K562 (cell line): ENCODE results near the gene ELMO1. TPM values are rescaled to one million over a fixed set of nuclear protein-coding genes. Genes with fewer than 3 reads are reported as not detected.

Experiments used
- ATAC-seq: fragments of 200-7000 bp; cut with Tn5 transposase; 3 replicates; pipeline ENCODE4 v1.9.1; 2020; ENCODE audit warnings: moderate library complexity
- BruUV-seq: library from RNA; stranded (reverse); fragments of 400-500 nt; replicated peaks from 2 replicates; lab custom pipeline; 2021; lab: Mats Ljungman, UMichigan
- CTCF ChIA-PET: fragments of 300-600 bp; formaldehyde crosslinking; extraction: SDS; loops from one replicate; lab custom pipeline; 2021; ENCODE audit warnings: low intra/inter-chr PET ratio; lab: Yijun Ruan, JAX
- POLR2A ChIA-PET: fragments of 300-600, 350-650 bp; sonication (Branson Sonifier 250); formaldehyde crosslinking; extraction: SDS; loops from one replicate; lab custom pipeline; 2021; ENCODE audit warnings: antibody characterized with exemption, inconsistent platforms; lab: Yijun Ruan, JAX
- DNase-seq, 4 experiments: peaks; one replicate each; pipeline versions ENCODE4 v3.0.0 to v3.0.0-alpha.2; 2011 to 2018; ENCODE audit warnings: low spot score in 3 of 4, mixed read lengths in 3 of 4; ENCODE audit errors: extremely low read depth in 1 of 4
- FAIRE-seq: peaks from 2 replicates; lab custom pipeline; 2011; peaks lifted over from hg19 to GRCh38; lab: Jason Lieb, UNC
- H2AFZ ChIP-seq: 2 replicates; pipeline ENCODE4 v1.6.0; 2011; ENCODE audit warnings: low read depth, low read length, control low read depth, inconsistent platforms
- H3K27ac ChIP-seq: fragments of 200-600 bp; 3 replicates; pipeline ENCODE4 v1.8.0; 2011; ENCODE audit warnings: low read depth, mild to moderate bottlenecking, control low read depth, inconsistent platforms, low read length, moderate library complexity, mixed read lengths; ENCODE audit errors: extremely low read depth
- H3K27me3 ChIP-seq, 2 experiments: fragments of 300-600 bp in 1 of 2; 2 replicates in 1 of 2; 3 replicates in 1 of 2; pipeline versions ENCODE4 v1.6.0 to v1.8.0; 2011; ENCODE audit warnings: inconsistent platforms in 2 of 2, low read length in 2 of 2, mild to moderate bottlenecking in 1 of 2, mixed read lengths in 1 of 2, moderate library complexity in 1 of 2; ENCODE audit not compliant: control insufficient read depth in 2 of 2, insufficient read depth in 2 of 2
- H3K36me3 ChIP-seq: fragments of 300-600 bp; 3 replicates; pipeline ENCODE4 v1.8.0; 2011; ENCODE audit warnings: mild to moderate bottlenecking, low read length, inconsistent platforms; ENCODE audit not compliant: control insufficient read depth, insufficient read depth
- H3K4me1 ChIP-seq, 2 experiments: fragments of 200-600 bp in 1 of 2; replicated peaks in 1 of 2; 2 replicates in 1 of 2; 3 replicates in 1 of 2; pipeline versions ENCODE4 v1.5.1 to v1.8.0; 2011; ENCODE audit warnings: inconsistent platforms in 2 of 2, low read length in 2 of 2, mild to moderate bottlenecking in 1 of 2, mixed read lengths in 1 of 2, moderate library complexity in 1 of 2; ENCODE audit not compliant: control insufficient read depth in 2 of 2, insufficient read depth in 2 of 2
- H3K4me2 ChIP-seq: 2 replicates; pipeline ENCODE4 v1.6.1; 2011; ENCODE audit warnings: low read length, control low read depth, inconsistent platforms, mixed read lengths; ENCODE audit not compliant: insufficient read depth
- H3K4me3 ChIP-seq: fragments of 200-600 bp; sonication (generic), shearing (Covaris generic); 2 replicates; pipeline ENCODE4 v1.5.1; 2016; ENCODE audit warnings: control low read depth, inconsistent platforms
- H3K79me2 ChIP-seq: fragments of 200-600 bp; 3 replicates; pipeline ENCODE4 v1.8.0; 2011; ENCODE audit warnings: low read length, inconsistent platforms; ENCODE audit not compliant: control insufficient read depth, insufficient read depth
- H3K9ac ChIP-seq, 2 experiments: 2 replicates each; pipeline versions ENCODE4 v1.6.0 to v1.6.1; 2011; ENCODE audit warnings: low read depth in 2 of 2, low read length in 2 of 2, control low read depth in 1 of 2, inconsistent platforms in 1 of 2, mild to moderate bottlenecking in 1 of 2, mixed read lengths in 1 of 2; ENCODE audit not compliant: insufficient read depth in 1 of 2
- H3K9me1 ChIP-seq: one replicate; pipeline ENCODE4 v1.6.0; 2011; ENCODE audit warnings: inconsistent platforms, mild to moderate bottlenecking, low read length, moderate library complexity; ENCODE audit not compliant: control insufficient read depth, insufficient read depth
- H3K9me3 ChIP-seq: replicated peaks from 2 replicates; pipeline ENCODE4 v1.5.1; 2011; ENCODE audit warnings: low read depth, low read length, inconsistent platforms; ENCODE audit not compliant: control insufficient read depth, insufficient read depth
- H4K20me1 ChIP-seq: replicated peaks from 2 replicates; pipeline ENCODE4 v1.6.1; 2011; ENCODE audit warnings: low read length, inconsistent platforms, mixed read lengths; ENCODE audit not compliant: control insufficient read depth, insufficient read depth
- ARID1B ChIP-seq: fragments of 450-650 bp; IDR thresholded peaks from 2 replicates; pipeline ENCODE4 v1.6.1; 2016; ENCODE audit warnings: antibody characterized with exemption, mild to moderate bottlenecking, inconsistent platforms
- ZNF12 ChIP-seq: sonication (generic); formaldehyde crosslinking; IDR thresholded peaks from 2 replicates; pipeline ENCODE4 v1.4.0; 2020; ENCODE audit warnings: mild to moderate bottlenecking, missing genetic modification reagents
- ZNF217 ChIP-seq: sonication (generic); formaldehyde crosslinking; IDR thresholded peaks from 2 replicates; pipeline ENCODE4 v1.8.0; 2022; ENCODE audit warnings: mild to moderate bottlenecking, missing genetic modification reagents
- ZNF589 ChIP-seq: fragments of 200-800 bp; sonication (Bioruptor generic); IDR thresholded peaks from 2 replicates; pipeline ENCODE4 v1.6.1; 2016; ENCODE audit warnings: low read depth, missing genetic modification characterization, missing compliant biosample characterization
- WGBS: fragments of 100-300 bp; shearing (Covaris generic); methylation state at CpG from one replicate; pipeline ENCODE4 v1.1.6; 2016; ENCODE audit warnings: low coverage, mixed read lengths; ENCODE audit not compliant: insufficient coverage; ENCODE audit errors: missing lambda C conversion rate; 5-methylcytosine and 5-hydroxymethylcytosine counted together
- in situ Hi-C: fragments of 300-500 bp; cut with MboI; formaldehyde crosslinking; loops from 4 replicates; pipeline ENCODE4 v1.15.0; 2018; ENCODE audit warnings: inconsistent platforms, mixed read lengths
- intact Hi-C: fragments of 100-400 bp; cut with micrococcal nuclease; formaldehyde crosslinking; loops from 2 replicates; pipeline ENCODE4 v1.14.2; 2022
- polyA plus RNA-seq, 8 experiments: library from polyadenylated mRNA; depleted of rRNA in 4 of 8; stranded (reverse) in 5 of 8; unstranded in 3 of 8; fragments of >200 nt; fragmentation: Nextera tagmentation in 2 of 8; fragmentation: Illumina TruSeq in 1 of 8; extraction: Ambion mirVana in 2 of 8; extraction: Trizol in 1 of 8; gene quantifications; 2 replicates each; pipeline versions ENCODE4 v1.2.1 to v1.2.3, GENCODE V29; 2011 to 2014; ENCODE audit warnings: inconsistent platforms in 1 of 8, missing spikeins in 1 of 8
- total RNA-seq, 7 experiments: library from RNA; depleted of rRNA in 6 of 7; stranded (reverse); fragments of >200 nt in 6 of 7; fragmentation: Illumina TruSeq in 2 of 7; extraction: Trizol in 2 of 7; gene quantifications; 2 replicates each; pipeline versions ENCODE4 v1.2.1 to v1.2.3, GENCODE V29; 2011 to 2021; ENCODE audit warnings: low replicate concordance in 1 of 7
- TF ChIP-seq, protein P1 (sequence below): fragments of 450-650 bp; formaldehyde crosslinking; IDR thresholded peaks from 2 replicates; pipeline ENCODE4 v1.4.0; 2022; ENCODE audit warnings: missing genetic modification characterization
- TF ChIP-seq, protein P2 (sequence below): sonication (generic); formaldehyde crosslinking; IDR thresholded peaks from 2 replicates; pipeline ENCODE4 v1.8.0; 2022; ENCODE audit warnings: mild to moderate bottlenecking, missing genetic modification reagents

ELMO1 gene
- total and polyA plus RNA-seq, 9 of the 15 experiments (the other 6 are each of a cell fraction or from before 2014, with no cell fraction given): 0.36 to 7.2 (median 3.6) TPM

DNA sequence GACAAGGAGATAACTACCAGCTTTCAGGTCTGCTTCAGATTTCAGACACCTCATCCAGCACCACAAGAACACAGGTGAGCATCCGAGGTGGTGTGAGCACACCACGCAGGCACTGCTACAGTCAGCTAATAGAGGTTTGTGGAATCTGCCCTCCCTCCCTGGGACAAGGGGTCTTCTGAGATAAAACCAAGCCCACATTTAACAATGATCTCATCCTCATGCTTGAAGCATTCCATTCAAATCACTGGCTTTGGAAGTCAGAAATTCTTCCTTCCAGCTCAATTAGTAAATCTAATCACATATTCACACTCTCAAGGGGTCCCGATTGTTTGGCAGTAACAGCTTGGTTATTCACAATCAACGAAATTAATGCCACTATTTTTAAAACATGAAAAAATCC lies 331.4 kb downstream of the ELMO1 start:
- Histone ChIP-seq H3K27ac (no peak overlapping the region), H3K36me3 (no peaks in the 10 kb centered on the region), H3K4me1 (no peaks in the 10 kb centered on the region), H3K9me3 (no peaks in the 10 kb centered on the region), H3K9me1 (no peaks in the 10 kb centered on the region), H3K4me3 (no peak overlapping the region), H3K79me2 (no peaks in the 10 kb centered on the region), H3K9ac (no peak overlapping the region), H2AFZ (no peak overlapping the region), H3K4me2 (no peak overlapping the region), H4K20me1 (no peaks in the 10 kb centered on the region), H3K27me3 (no peaks in the 10 kb centered on the region)
- 7% methylated on average over 4 of the region's 4 CpGs for WGBS
- ChIA-PET CTCF (no interaction called here), POLR2A (no interaction called here)
- BruUV-seq: no TSS peak
- in situ Hi-C loops (no loop called here), intact Hi-C loops (no loop called here)
- ATAC-seq (no peak), DNase-seq (no peak), FAIRE-seq (no peak)
- TF ChIP-seq ZNF12 (CRISPR knock-in tag): no peak
- no peak for TF ChIP-seq ARID1B

DNA sequence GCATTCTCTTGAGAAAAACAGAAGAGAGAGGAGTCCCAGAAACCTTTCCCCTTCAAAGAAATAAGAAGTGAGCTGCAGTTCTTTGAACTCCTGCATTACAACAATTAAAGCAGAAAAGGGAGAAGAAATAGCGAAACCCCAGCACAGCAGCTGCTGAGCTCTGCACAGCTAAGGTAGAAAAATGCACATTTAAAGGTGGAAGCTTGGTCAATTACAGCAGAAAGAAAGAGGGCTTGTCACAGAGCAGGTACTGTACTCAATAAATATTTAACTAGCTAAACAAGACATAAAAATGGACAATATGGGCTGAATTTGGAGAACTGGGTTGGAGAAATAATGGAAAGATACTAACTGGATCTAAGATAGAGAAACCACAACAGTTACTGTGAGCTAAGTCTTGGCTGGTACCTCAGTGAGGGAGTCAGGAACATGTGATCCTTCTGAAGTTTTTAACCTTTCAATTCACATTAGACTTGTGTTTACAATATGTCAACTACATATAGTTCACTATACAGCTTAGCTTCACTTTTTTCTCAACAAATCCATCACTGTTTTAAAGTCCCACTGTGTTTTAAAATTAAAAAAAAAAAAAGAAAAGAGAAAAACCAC lies 332.5 kb downstream of the ELMO1 start:
- no peaks in the 10 kb centered on the region for H3K79me2 ChIP-seq
- H3K4me1 ChIP-seq: no peaks in the 10 kb centered on the region
- 25% methylated on average over 1 of the region's 1 CpG for WGBS
- CTCF ChIA-PET: no interaction called here
- no peak for ATAC-seq
- intact Hi-C loops: no loop called here
- DNase-seq: no peak
- no peak for TF ChIP-seq ZNF217 (CRISPR knock-in tag)
- TF ChIP-seq ZNF589 (CRISPR knock-in tag): no peak
- TF ChIP-seq, protein P1, sequence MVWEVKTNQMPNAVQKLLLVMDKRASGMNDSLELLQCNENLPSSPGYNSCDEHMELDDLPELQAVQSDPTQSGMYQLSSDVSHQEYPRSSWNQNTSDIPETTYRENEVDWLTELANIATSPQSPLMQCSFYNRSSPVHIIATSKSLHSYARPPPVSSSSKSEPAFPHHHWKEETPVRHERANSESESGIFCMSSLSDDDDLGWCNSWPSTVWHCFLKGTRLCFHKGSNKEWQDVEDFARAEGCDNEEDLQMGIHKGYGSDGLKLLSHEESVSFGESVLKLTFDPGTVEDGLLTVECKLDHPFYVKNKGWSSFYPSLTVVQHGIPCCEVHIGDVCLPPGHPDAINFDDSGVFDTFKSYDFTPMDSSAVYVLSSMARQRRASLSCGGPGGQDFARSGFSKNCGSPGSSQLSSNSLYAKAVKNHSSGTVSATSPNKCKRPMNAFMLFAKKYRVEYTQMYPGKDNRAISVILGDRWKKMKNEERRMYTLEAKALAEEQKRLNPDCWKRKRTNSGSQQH (CRISPR knock-in tag): no peak
- TF ChIP-seq, protein P2, sequence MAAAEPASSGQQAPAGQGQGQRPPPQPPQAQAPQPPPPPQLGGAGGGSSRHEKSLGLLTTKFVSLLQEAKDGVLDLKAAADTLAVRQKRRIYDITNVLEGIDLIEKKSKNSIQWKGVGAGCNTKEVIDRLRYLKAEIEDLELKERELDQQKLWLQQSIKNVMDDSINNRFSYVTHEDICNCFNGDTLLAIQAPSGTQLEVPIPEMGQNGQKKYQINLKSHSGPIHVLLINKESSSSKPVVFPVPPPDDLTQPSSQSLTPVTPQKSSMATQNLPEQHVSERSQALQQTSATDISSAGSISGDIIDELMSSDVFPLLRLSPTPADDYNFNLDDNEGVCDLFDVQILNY (CRISPR knock-in tag): no peak
- TF ChIP-seq, all 486 proteins: peak for 0
- no TSS peak for BruUV-seq
- Histone ChIP-seq H3K27ac (no peak overlapping the region), H4K20me1 (no peaks in the 10 kb centered on the region; the same call in 1 of the 2 replicates), H3K36me3 (no peaks in the 10 kb centered on the region), H3K9me3 (no peaks in the 10 kb centered on the region), H3K4me2 (no peak overlapping the region), H3K27me3 (no peaks in the 10 kb centered on the region), H3K9me1 (no peaks in the 10 kb centered on the region), H3K9ac (no peak overlapping the region), H3K4me3 (no peak overlapping the region), H2AFZ (no peak overlapping the region)
- FAIRE-seq: no peak
- in situ Hi-C loops: no loop called here
- POLR2A ChIA-PET: interaction anchor here (0.7 kb wide), 1 partner anchor 19 kb away, joined by 3 read pairs; no protein-coding TSS in a partner anchor
